HepG2 (cell line): Measurements from ENCODE around the gene NPPC. TPM values are rescaled to one million over a fixed set of nuclear protein-coding genes. Genes with fewer than 3 reads are reported as not detected.

ENCODE experiments used
- HMG20A ChIP-seq: IDR thresholded peaks from 2 replicates; pipeline ENCODE4 v1.6.1; 2016; ENCODE audit warnings: borderline replicate concordance
- JUND ChIP-seq: sonication (generic); formaldehyde crosslinking; IDR thresholded peaks from 2 replicates; pipeline ENCODE4 v1.8.0; 2022; ENCODE audit warnings: mild to moderate bottlenecking, missing genetic modification reagents
- KLF16 ChIP-seq, 2 experiments: sonication (generic) in 1 of 2; formaldehyde crosslinking in 1 of 2; IDR thresholded peaks; 2 replicates each; pipeline versions ENCODE4 v1.6.1 to v1.8.0; 2016 to 2023; ENCODE audit warnings: missing genetic modification reagents in 2 of 2, missing compliant biosample characterization in 1 of 2
- NCOA2 ChIP-seq: sonication (generic); formaldehyde crosslinking; IDR thresholded peaks from 2 replicates; pipeline ENCODE4 v1.8.0; 2022; ENCODE audit warnings: inconsistent platforms
- SAP130 ChIP-seq: IDR thresholded peaks from 2 replicates; pipeline ENCODE4 v1.6.1; 2016; ENCODE audit warnings: low read depth
- SKI ChIP-seq: fragments of 450-650 bp; IDR thresholded peaks from one replicate; pipeline ENCODE4 v1.6.1; 2018; ENCODE audit warnings: mild to moderate bottlenecking; ENCODE audit not compliant: partially characterized antibody
- SOX13 ChIP-seq, 3 experiments: fragments of 450-650 bp in 1 of 3; sonication (generic) in 1 of 3; formaldehyde crosslinking in 1 of 3; IDR thresholded peaks in 2 of 3; conservative IDR thresholded peaks in 1 of 3; 2 replicates each; pipeline versions ENCODE4 v1.5.0 to v1.6.1; 2016 to 2020; ENCODE audit warnings: antibody characterized with exemption in 1 of 3, mild to moderate bottlenecking in 1 of 3, missing compliant biosample characterization in 1 of 3, missing genetic modification reagents in 1 of 3, moderate library complexity in 1 of 3
- ZFP37 ChIP-seq: sonication (generic); formaldehyde crosslinking; IDR thresholded peaks from 2 replicates; pipeline ENCODE4 v1.4.0; 2020; ENCODE audit warnings: missing genetic modification reagents, borderline replicate concordance
- ZMYM3 ChIP-seq: sonication (generic); formaldehyde crosslinking; IDR thresholded peaks from 2 replicates; pipeline ENCODE4 v1.5.1; 2020; ENCODE audit warnings: mild to moderate bottlenecking, missing genetic modification reagents
- ZNF143 ChIP-seq: sonication (generic); formaldehyde crosslinking; IDR thresholded peaks from 2 replicates; pipeline ENCODE4 v1.4.0; 2020; ENCODE audit warnings: missing genetic modification reagents
- ZNF207 ChIP-seq: fragments of 450-650 bp; IDR thresholded peaks from 2 replicates; pipeline ENCODE4 v1.6.1; 2016; ENCODE audit warnings: antibody characterized with exemption, borderline replicate concordance
- ZNF253 ChIP-seq: sonication (generic); formaldehyde crosslinking; IDR thresholded peaks from 2 replicates; pipeline ENCODE4 v1.8.0; 2022; ENCODE audit warnings: mild to moderate bottlenecking, missing genetic modification reagents, borderline replicate concordance
- ZNF776 ChIP-seq: sonication (generic); formaldehyde crosslinking; IDR thresholded peaks from 2 replicates; pipeline ENCODE4 v1.4.0; 2020; ENCODE audit warnings: mild to moderate bottlenecking, missing genetic modification reagents
- ZSCAN31 ChIP-seq: sonication (generic); formaldehyde crosslinking; IDR thresholded peaks from 2 replicates; pipeline ENCODE4 v1.5.0; 2020; ENCODE audit warnings: low read depth, mild to moderate bottlenecking, missing genetic modification reagents
- polyA plus RNA-seq, 8 experiments: library from polyadenylated mRNA; depleted of rRNA in 3 of 8; stranded (reverse) in 7 of 8; unstranded in 1 of 8; fragments of >200 nt; fragmentation: Illumina TruSeq in 4 of 8; extraction: Trizol in 4 of 8; gene quantifications; 2 replicates each; pipeline versions ENCODE4 v1.2.1 to v1.2.3, GENCODE V29; 2011 to 2016; ENCODE audit warnings: low read depth in 4 of 8, missing spikeins in 1 of 8, mixed read lengths in 1 of 8; ENCODE audit not compliant: insufficient read depth in 1 of 8
- total RNA-seq, 5 experiments: library from RNA; depleted of rRNA; stranded (reverse); fragments of >200 nt; fragmentation: Illumina TruSeq; extraction: Trizol; gene quantifications; 2 replicates each; pipeline ENCODE4 v1.2.3, GENCODE V29; 2016; ENCODE audit warnings: low read depth in 1 of 5
- TF ChIP-seq, protein P1 (sequence below): sonication (generic); formaldehyde crosslinking; IDR thresholded peaks from 2 replicates; pipeline ENCODE4 v1.4.0; 2020; ENCODE audit warnings: missing genetic modification reagents, borderline replicate concordance
- TF ChIP-seq, protein P2 (sequence below), 2 experiments: fragments of 450-650 bp in 1 of 2; sonication (generic) in 1 of 2; formaldehyde crosslinking; IDR thresholded peaks; 2 replicates each; pipeline versions ENCODE4 v1.5.0 to v1.8.0; 2020 to 2022; ENCODE audit warnings: mild to moderate bottlenecking in 1 of 2, missing genetic modification reagents in 1 of 2
- TF ChIP-seq, protein P3 (sequence below): sonication (generic); formaldehyde crosslinking; IDR thresholded peaks from 2 replicates; pipeline ENCODE4 v1.4.0; 2020; ENCODE audit warnings: missing genetic modification reagents
- TF ChIP-seq, protein P4 (sequence below): IDR thresholded peaks from 2 replicates; pipeline ENCODE4 v1.6.1; 2016; ENCODE audit warnings: low read depth
- TF ChIP-seq, protein P5 (sequence below): sonication (generic); formaldehyde crosslinking; IDR thresholded peaks from 2 replicates; pipeline ENCODE4 v1.4.0; 2020; ENCODE audit warnings: missing genetic modification reagents

NPPC gene
- total and polyA plus RNA-seq, 2 of the 13 experiments (the other 11 are each of a cell fraction or from before 2014, with no cell fraction given) = 0.11 TPM; not detected in 1

DNA sequence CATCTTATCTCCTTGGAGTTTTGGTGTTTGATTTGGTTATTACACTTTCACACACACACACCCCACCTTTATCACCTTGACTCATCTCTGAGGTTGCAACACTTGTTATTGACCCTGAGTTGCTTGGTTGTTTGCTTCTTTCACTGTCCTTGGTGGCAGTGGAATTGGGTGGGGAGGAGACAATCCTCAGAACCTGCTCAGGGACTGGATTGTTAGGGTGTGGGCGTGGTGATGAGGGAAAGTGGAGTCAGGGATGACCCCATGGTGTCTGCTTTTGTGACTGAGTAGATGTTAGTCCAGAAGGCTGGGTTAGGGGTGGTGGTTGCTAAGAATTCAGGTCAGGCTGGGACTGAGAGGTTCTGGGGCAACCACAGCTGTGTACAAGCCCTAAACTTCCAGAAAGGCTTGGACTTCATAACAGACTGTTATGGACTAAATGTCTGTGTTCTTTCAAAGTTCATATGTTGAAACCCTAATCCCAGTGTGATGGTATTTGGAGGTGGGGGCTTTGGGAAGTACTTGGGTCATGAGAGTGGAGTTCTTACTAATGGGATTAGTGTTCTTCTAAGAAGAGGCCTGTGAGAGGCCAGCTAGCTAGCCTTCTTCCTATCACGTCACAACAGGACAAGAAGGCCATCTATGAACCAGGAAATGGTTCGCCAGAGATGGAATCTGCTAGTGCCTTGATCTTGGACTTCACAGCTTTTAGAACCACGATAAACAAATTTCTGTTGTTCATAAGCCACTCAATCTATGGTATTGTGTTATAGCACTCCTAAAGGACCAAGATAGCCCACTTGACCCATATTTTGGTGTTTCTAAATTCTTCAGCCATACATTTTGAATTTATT is 31.9 kb upstream of the NPPC start (continued):
- TF ChIP-seq SOX13 (IDR thresholded peaks at IDR 0.05) (no peak), SOX13 (CRISPR knock-in tag; conservative IDR thresholded peaks at IDR 0.05 in 1 of 2, IDR thresholded peaks at IDR 0.05 in 1 of 2) (peak in 1 of 2 experiments; percentile 74; a peak in 2 of 4 replicates), ZNF207 (no peak), JUND (CRISPR knock-in tag) (peak; percentile 54), ZMYM3 (CRISPR knock-in tag) (0 out of 2 replicates have a peak, but pooled peaks have one; percentile 23), ZNF143 (no peak), HMG20A (CRISPR knock-in tag) (peak; percentile 69), NCOA2 (peak; percentile 52; the same call in 1 of the 2 replicates), ZSCAN31 (CRISPR knock-in tag) (no peak), SAP130 (CRISPR knock-in tag) (peak; percentile 51), ZNF776 (no peak), ZFP37 (CRISPR knock-in tag) (no peak), KLF16 (CRISPR knock-in tag; IDR thresholded peaks at IDR 0.05) (0 out of 4 replicates have a peak, but pooled peaks of 1 of the 2 experiments have one; percentile 46), SKI (peak; percentile 31), ZNF253 (CRISPR knock-in tag) (no peak)
- TF ChIP-seq, protein P1, sequence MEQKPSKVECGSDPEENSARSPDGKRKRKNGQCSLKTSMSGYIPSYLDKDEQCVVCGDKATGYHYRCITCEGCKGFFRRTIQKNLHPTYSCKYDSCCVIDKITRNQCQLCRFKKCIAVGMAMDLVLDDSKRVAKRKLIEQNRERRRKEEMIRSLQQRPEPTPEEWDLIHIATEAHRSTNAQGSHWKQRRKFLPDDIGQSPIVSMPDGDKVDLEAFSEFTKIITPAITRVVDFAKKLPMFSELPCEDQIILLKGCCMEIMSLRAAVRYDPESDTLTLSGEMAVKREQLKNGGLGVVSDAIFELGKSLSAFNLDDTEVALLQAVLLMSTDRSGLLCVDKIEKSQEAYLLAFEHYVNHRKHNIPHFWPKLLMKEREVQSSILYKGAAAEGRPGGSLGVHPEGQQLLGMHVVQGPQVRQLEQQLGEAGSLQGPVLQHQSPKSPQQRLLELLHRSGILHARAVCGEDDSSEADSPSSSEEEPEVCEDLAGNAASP (CRISPR knock-in tag) = peak; percentile 41; the same call in 1 of the 2 replicates
- TF ChIP-seq, protein P2, sequence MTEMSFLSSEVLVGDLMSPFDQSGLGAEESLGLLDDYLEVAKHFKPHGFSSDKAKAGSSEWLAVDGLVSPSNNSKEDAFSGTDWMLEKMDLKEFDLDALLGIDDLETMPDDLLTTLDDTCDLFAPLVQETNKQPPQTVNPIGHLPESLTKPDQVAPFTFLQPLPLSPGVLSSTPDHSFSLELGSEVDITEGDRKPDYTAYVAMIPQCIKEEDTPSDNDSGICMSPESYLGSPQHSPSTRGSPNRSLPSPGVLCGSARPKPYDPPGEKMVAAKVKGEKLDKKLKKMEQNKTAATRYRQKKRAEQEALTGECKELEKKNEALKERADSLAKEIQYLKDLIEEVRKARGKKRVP (CRISPR knock-in tag; IDR thresholded peaks at IDR 0.05) = peak in 1 of 2 experiments; percentile 42; a peak in 1 of 4 replicates
- TF ChIP-seq, protein P3, sequence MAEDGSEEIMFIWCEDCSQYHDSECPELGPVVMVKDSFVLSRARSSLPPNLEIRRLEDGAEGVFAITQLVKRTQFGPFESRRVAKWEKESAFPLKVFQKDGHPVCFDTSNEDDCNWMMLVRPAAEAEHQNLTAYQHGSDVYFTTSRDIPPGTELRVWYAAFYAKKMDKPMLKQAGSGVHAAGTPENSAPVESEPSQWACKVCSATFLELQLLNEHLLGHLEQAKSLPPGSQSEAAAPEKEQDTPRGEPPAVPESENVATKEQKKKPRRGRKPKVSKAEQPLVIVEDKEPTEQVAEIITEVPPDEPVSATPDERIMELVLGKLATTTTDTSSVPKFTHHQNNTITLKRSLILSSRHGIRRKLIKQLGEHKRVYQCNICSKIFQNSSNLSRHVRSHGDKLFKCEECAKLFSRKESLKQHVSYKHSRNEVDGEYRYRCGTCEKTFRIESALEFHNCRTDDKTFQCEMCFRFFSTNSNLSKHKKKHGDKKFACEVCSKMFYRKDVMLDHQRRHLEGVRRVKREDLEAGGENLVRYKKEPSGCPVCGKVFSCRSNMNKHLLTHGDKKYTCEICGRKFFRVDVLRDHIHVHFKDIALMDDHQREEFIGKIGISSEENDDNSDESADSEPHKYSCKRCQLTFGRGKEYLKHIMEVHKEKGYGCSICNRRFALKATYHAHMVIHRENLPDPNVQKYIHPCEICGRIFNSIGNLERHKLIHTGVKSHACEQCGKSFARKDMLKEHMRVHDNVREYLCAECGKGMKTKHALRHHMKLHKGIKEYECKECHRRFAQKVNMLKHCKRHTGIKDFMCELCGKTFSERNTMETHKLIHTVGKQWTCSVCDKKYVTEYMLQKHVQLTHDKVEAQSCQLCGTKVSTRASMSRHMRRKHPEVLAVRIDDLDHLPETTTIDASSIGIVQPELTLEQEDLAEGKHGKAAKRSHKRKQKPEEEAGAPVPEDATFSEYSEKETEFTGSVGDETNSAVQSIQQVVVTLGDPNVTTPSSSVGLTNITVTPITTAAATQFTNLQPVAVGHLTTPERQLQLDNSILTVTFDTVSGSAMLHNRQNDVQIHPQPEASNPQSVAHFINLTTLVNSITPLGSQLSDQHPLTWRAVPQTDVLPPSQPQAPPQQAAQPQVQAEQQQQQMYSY (CRISPR knock-in tag) = no peak
- TF ChIP-seq, protein P4, sequence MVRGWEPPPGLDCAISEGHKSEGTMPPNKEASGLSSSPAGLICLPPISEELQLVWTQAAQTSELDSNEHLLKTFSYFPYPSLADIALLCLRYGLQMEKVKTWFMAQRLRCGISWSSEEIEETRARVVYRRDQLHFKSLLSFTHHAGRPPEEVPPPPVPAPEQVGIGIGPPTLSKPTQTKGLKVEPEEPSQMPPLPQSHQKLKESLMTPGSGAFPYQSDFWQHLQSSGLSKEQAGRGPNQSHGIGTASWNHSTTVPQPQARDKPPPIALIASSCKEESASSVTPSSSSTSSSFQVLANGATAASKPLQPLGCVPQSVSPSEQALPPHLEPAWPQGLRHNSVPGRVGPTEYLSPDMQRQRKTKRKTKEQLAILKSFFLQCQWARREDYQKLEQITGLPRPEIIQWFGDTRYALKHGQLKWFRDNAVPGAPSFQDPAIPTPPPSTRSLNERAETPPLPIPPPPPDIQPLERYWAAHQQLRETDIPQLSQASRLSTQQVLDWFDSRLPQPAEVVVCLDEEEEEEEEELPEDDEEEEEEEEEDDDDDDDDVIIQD (CRISPR knock-in tag) = no peak
- TF ChIP-seq, protein P5, sequence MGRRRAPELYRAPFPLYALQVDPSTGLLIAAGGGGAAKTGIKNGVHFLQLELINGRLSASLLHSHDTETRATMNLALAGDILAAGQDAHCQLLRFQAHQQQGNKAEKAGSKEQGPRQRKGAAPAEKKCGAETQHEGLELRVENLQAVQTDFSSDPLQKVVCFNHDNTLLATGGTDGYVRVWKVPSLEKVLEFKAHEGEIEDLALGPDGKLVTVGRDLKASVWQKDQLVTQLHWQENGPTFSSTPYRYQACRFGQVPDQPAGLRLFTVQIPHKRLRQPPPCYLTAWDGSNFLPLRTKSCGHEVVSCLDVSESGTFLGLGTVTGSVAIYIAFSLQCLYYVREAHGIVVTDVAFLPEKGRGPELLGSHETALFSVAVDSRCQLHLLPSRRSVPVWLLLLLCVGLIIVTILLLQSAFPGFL (CRISPR knock-in tag) = no peak
